H1 (cell line): Measurements from ENCODE around the gene OR1I1. TPM values are rescaled to one million over a fixed set of nuclear protein-coding genes. Genes with fewer than 3 reads are reported as not detected.

Experiments
- CTCF ChIA-PET: fragments of 300-600 bp; sonication (Branson Sonifier 250); formaldehyde crosslinking; loops from one replicate; lab custom pipeline; 2021; ENCODE audit not compliant: partially characterized antibody; lab: Charles Lee
- POLR2A ChIA-PET: fragments of 300-600 bp; sonication (Branson Sonifier 250); formaldehyde crosslinking; loops from one replicate; lab custom pipeline; 2021; ENCODE audit warnings: inconsistent platforms; ENCODE audit not compliant: partially characterized antibody; lab: Charles Lee
- DNase-seq, 2 experiments: peaks; one replicate each; pipeline versions ENCODE4 v3.0.0 to v3.0.0-alpha.2; 2010 to 2022; ENCODE audit warnings: low spot score in 2 of 2, low read depth in 1 of 2, mixed read lengths in 1 of 2
- FAIRE-seq: peaks from 2 replicates; lab custom pipeline; 2011; peaks lifted over from hg19 to GRCh38; lab: Jason Lieb, UNC
- H2AFZ ChIP-seq: 2 replicates; pipeline ENCODE4 v1.8.1; 2012; ENCODE audit warnings: low read length, inconsistent platforms
- H2AK5ac ChIP-seq: 2 replicates; pipeline ENCODE4 v1.6.1; 2013; ENCODE audit warnings: low read depth, low read length
- H2BK120ac ChIP-seq: replicated peaks from 2 replicates; pipeline ENCODE3; 2013; ENCODE audit warnings: low read depth, low read length, inconsistent platforms
- H2BK12ac ChIP-seq: 2 replicates; pipeline ENCODE4 v1.6.1; 2013; ENCODE audit warnings: low read depth, low read length
- H2BK15ac ChIP-seq: 2 replicates; pipeline ENCODE4 v1.6.1; 2013; ENCODE audit warnings: low read length
- H2BK20ac ChIP-seq: 2 replicates; pipeline ENCODE4 v1.6.1; 2013; ENCODE audit warnings: low read length
- H2BK5ac ChIP-seq: 2 replicates; pipeline ENCODE4 v1.6.1; 2013; ENCODE audit warnings: low read depth, low read length
- H3K14ac ChIP-seq: 2 replicates; pipeline ENCODE4 v1.6.1; 2013; ENCODE audit warnings: inconsistent platforms; ENCODE audit not compliant: insufficient read length
- H3K18ac ChIP-seq: 2 replicates; pipeline ENCODE4 v1.6.1; 2013; ENCODE audit warnings: low read length; ENCODE audit errors: extremely low read depth
- H3K23ac ChIP-seq: 2 replicates; pipeline ENCODE4 v1.6.1; 2013; ENCODE audit warnings: inconsistent platforms; ENCODE audit not compliant: insufficient read length
- H3K23me2 ChIP-seq: 2 replicates; pipeline ENCODE4 v1.6.1; 2013; ENCODE audit warnings: low read depth, low read length
- H3K27ac ChIP-seq: 2 replicates; pipeline ENCODE4 v1.6.1; 2011; ENCODE audit warnings: low read depth, low read length, inconsistent platforms
- H3K27me3 ChIP-seq, 4 experiments: replicated peaks in 1 of 4; 1 replicate in 1 of 4; 2 replicates in 3 of 4; pipeline versions ENCODE4 v1.6.1 to v1.8.1; 2011 to 2013; ENCODE audit warnings: low read length in 3 of 4, mild to moderate bottlenecking in 3 of 4, inconsistent platforms in 2 of 4, mixed read lengths in 2 of 4, moderate library complexity in 1 of 4; ENCODE audit not compliant: control insufficient read depth in 3 of 4, insufficient read depth in 3 of 4; ENCODE audit errors: extremely low read depth in 1 of 4
- H3K36me3 ChIP-seq, 4 experiments: 2 replicates each; pipeline versions ENCODE4 v1.6.1 to v1.8.1; 2011 to 2013; ENCODE audit warnings: mild to moderate bottlenecking in 4 of 4, low read length in 3 of 4, moderate library complexity in 2 of 4, control low read depth in 1 of 4, inconsistent platforms in 1 of 4; ENCODE audit not compliant: insufficient read depth in 4 of 4, control insufficient read depth in 2 of 4
- H3K4ac ChIP-seq: replicated peaks from 2 replicates; pipeline ENCODE3; 2013; ENCODE audit warnings: low read length, low read depth, mixed read lengths, inconsistent platforms; ENCODE audit not compliant: insufficient read length
- H3K4me1 ChIP-seq, 4 experiments: replicated peaks in 1 of 4; 1 replicate in 1 of 4; 2 replicates in 3 of 4; pipeline versions ENCODE4 v1.6.1 to v1.8.1; 2011 to 2013; ENCODE audit warnings: low read length in 3 of 4, inconsistent platforms in 2 of 4, mixed read lengths in 1 of 4; ENCODE audit not compliant: insufficient read depth in 4 of 4, control insufficient read depth in 3 of 4
- H3K4me2 ChIP-seq, 2 experiments: 2 replicates each; pipeline versions ENCODE4 v1.6.1 to v1.8.1; 2011 to 2013; ENCODE audit warnings: low read depth in 2 of 2, low read length in 2 of 2, control low read depth in 1 of 2, inconsistent platforms in 1 of 2, mild to moderate bottlenecking in 1 of 2; ENCODE audit not compliant: insufficient read depth in 1 of 2
- H3K4me3 ChIP-seq, 4 experiments: fragments of 200-600, 300-600 bp in 1 of 4; sonication (generic), shearing (Covaris generic), sonication (Bioruptor Twin) in 1 of 4; 2 replicates each; pipeline versions ENCODE4 v1.5.1 to v1.8.1; 2011 to 2016; ENCODE audit warnings: low read length in 4 of 4, low read depth in 3 of 4, control low read depth in 2 of 4, inconsistent platforms in 2 of 4, mild to moderate bottlenecking in 2 of 4, mixed read lengths in 1 of 4, moderate library complexity in 1 of 4; ENCODE audit not compliant: insufficient read depth in 2 of 4; ENCODE audit errors: extremely low read depth in 1 of 4
- H3K56ac ChIP-seq: replicated peaks from 2 replicates; pipeline ENCODE3; 2013; ENCODE audit warnings: low read depth, mild to moderate bottlenecking, mixed read lengths, low read length, inconsistent platforms; ENCODE audit not compliant: insufficient read length
- H3K79me1 ChIP-seq: 2 replicates; pipeline ENCODE4 v1.6.1; 2013; ENCODE audit warnings: low read depth, low read length, control low read depth
- H3K79me2 ChIP-seq, 2 experiments: 2 replicates each; pipeline versions ENCODE4 v1.6.1 to v1.8.1; 2012 to 2013; ENCODE audit warnings: low read length in 2 of 2, mild to moderate bottlenecking in 2 of 2, inconsistent platforms in 1 of 2; ENCODE audit not compliant: insufficient read depth in 2 of 2, control insufficient read depth in 1 of 2
- H3K9ac ChIP-seq, 4 experiments: replicated peaks in 1 of 4; 1 replicate in 1 of 4; 2 replicates in 3 of 4; pipeline versions ENCODE4 v1.6.1 to v1.8.1; 2011 to 2013; ENCODE audit warnings: low read depth in 3 of 4, low read length in 3 of 4, control low read depth in 2 of 4, mild to moderate bottlenecking in 2 of 4, moderate library complexity in 2 of 4, inconsistent platforms in 1 of 4; ENCODE audit errors: extremely low read depth in 1 of 4
- H3K9me3 ChIP-seq, 2 experiments: 2 replicates each; pipeline versions ENCODE4 v1.6.1 to v1.8.1; 2012 to 2013; ENCODE audit warnings: mild to moderate bottlenecking in 2 of 2, moderate library complexity in 2 of 2, control low read depth in 1 of 2, inconsistent platforms in 1 of 2, low read depth in 1 of 2, low read length in 1 of 2, mixed read lengths in 1 of 2; ENCODE audit not compliant: insufficient read depth in 2 of 2
- H4K20me1 ChIP-seq, 2 experiments: replicated peaks in 1 of 2; 2 replicates each; pipeline versions ENCODE3 to v1.8.1; 2011 to 2013; ENCODE audit warnings: inconsistent platforms in 2 of 2, low read length in 2 of 2, mild to moderate bottlenecking in 1 of 2; ENCODE audit not compliant: insufficient read depth in 2 of 2, control insufficient read depth in 1 of 2
- H4K5ac ChIP-seq: 2 replicates; pipeline ENCODE4 v1.6.1; 2013; ENCODE audit warnings: low read length, low read depth, mixed read lengths, inconsistent platforms; ENCODE audit not compliant: insufficient read length
- H4K8ac ChIP-seq: 2 replicates; pipeline ENCODE4 v1.8.0; 2013; ENCODE audit warnings: mild to moderate bottlenecking, moderate library complexity, low read length, inconsistent platforms; ENCODE audit not compliant: insufficient read depth; ENCODE audit errors: extremely low read depth
- H4K91ac ChIP-seq: replicated peaks from 2 replicates; pipeline ENCODE3; 2013; ENCODE audit warnings: low read length, mixed read lengths, inconsistent platforms; ENCODE audit not compliant: insufficient read length
- CHD2 ChIP-seq: IDR thresholded peaks from 2 replicates; pipeline ENCODE4 v1.6.1; 2012; ENCODE audit warnings: low read length, improper control_type of control experiment
- E2F6 ChIP-seq: IDR thresholded peaks from 2 replicates; pipeline ENCODE4 v1.6.1; 2012; ENCODE audit warnings: inconsistent platforms
- POLR2A ChIP-seq, 2 experiments: IDR thresholded peaks; 1 replicate in 1 of 2; 2 replicates in 1 of 2; pipeline ENCODE4 v1.6.1; 2011; ENCODE audit warnings: low read depth in 2 of 2, low read length in 2 of 2, mild to moderate bottlenecking in 2 of 2; ENCODE audit errors: control extremely low read depth in 1 of 2
- SIN3A ChIP-seq, 2 experiments: IDR thresholded peaks in 1 of 2; conservative IDR thresholded peaks in 1 of 2; 2 replicates each; pipeline ENCODE4 v1.6.1; 2011 to 2012; ENCODE audit warnings: low read length in 2 of 2, improper control_type of control experiment in 1 of 2, low read depth in 1 of 2, mild to moderate bottlenecking in 1 of 2
- TCF12 ChIP-seq: IDR thresholded peaks from 2 replicates; pipeline ENCODE4 v1.6.1; 2011; ENCODE audit warnings: low read depth, mild to moderate bottlenecking, low read length
- WGBS, 2 experiments: shearing (Covaris generic) in 1 of 2; methylation state at CpG; one replicate each; pipeline versions ENCODE4 v1.1.6 to v1.1.7; 2013 to 2015; ENCODE audit warnings: low lambda C conversion rate in 2 of 2, mixed read lengths in 2 of 2, inconsistent platforms in 1 of 2, low coverage in 1 of 2, missing lambda C conversion rate in 1 of 2; ENCODE audit not compliant: insufficient replicate concordance in 2 of 2, insufficient coverage in 1 of 2, insufficient read length in 1 of 2; ENCODE audit errors: extremely low coverage in 1 of 2, missing lambda C conversion rate in 1 of 2; 5-methylcytosine and 5-hydroxymethylcytosine counted together
- polyA plus RNA-seq, 7 experiments: library from polyadenylated mRNA; depleted of rRNA in 3 of 7; stranded (reverse) in 5 of 7; unstranded in 2 of 7; fragments of >200 nt in 5 of 7; fragments of 200-250 nt in 2 of 7; gene quantifications; 1 replicate in 5 of 7; 2 replicates in 1 of 7; 4 replicates in 1 of 7; pipeline versions ENCODE4 v1.2.1 to v1.2.3, GENCODE V29; 2011 to 2013; ENCODE audit warnings: missing spikeins in 2 of 7, mixed read lengths in 2 of 7
- total RNA-seq: library from RNA; stranded (reverse); fragmentation: NEBNext Ultra II Directional; extraction: Animal tissue kit (Norgen Biotek cat#: 25700); gene quantifications from 2 replicates; pipeline ENCODE4 v1.2.1, GENCODE V29; 2021

The OR1I1 gene
- total and polyA plus RNA-seq, 2 of the 8 experiments (the other 6 are each of a cell fraction or from before 2014, with no cell fraction given) = not detected

- no peak overlapping the region for H4K91ac ChIP-seq
- no peak overlapping the region for H3K4ac ChIP-seq
- H3K9me3 ChIP-seq = peaks cover 23 to 56% of the 10 kb centered on the region in 2 experiments; a peak in 3 of 4 replicates
- H3K27me3 ChIP-seq = no peaks in the 10 kb centered on the region
- H2BK15ac ChIP-seq = no peak overlapping the region
- no peaks in the 10 kb centered on the region for H3K79me2 ChIP-seq
- H3K4me3 ChIP-seq = no peak overlapping the region
- no peak overlapping the region for H2BK120ac ChIP-seq
- no peak overlapping the region for H4K8ac ChIP-seq
- no peaks in the 10 kb centered on the region for H3K79me1 ChIP-seq
- no peak overlapping the region for H2BK20ac ChIP-seq
- H3K18ac ChIP-seq = no peak overlapping the region
- WGBS, 2 experiments = 70% methylated on average over 3 of the region's 3 CpGs; no CpG with 5 or more reads in 1 of the 2 experiments
- no peak overlapping the region for H2AK5ac ChIP-seq
- H3K9ac ChIP-seq = no peak overlapping the region
- H3K23me2 ChIP-seq = peaks cover 4% of the 10 kb centered on the region; the same call in 1 of the 2 replicates
- H3K27ac ChIP-seq = no peak overlapping the region
- no peak for DNase-seq
- no peaks in the 10 kb centered on the region for H3K36me3 ChIP-seq
- no peaks in the 10 kb centered on the region for H3K4me1 ChIP-seq
- no peak overlapping the region for H2BK5ac ChIP-seq
- no peak overlapping the region for H3K56ac ChIP-seq
- ChIA-PET POLR2A (no interaction called here), CTCF (interaction anchor here (1.0 to 1.5 kb wide), 3 partner anchors 14 to 464 kb away, joined by 3 to 4 read pairs (median 3); no protein-coding TSS in a partner anchor)
- no peak overlapping the region for H2BK12ac ChIP-seq
- H3K23ac ChIP-seq = no peak overlapping the region
- no peak overlapping the region for H3K14ac ChIP-seq
- H4K20me1 ChIP-seq = no peaks in the 10 kb centered on the region
- no peak for FAIRE-seq
- H2AFZ ChIP-seq = no peak overlapping the region
- H3K4me2 ChIP-seq = no peak overlapping the region
- no peak overlapping the region for H4K5ac ChIP-seq
- TF ChIP-seq CHD2 = no peak
- no peak for TF ChIP-seq SIN3A (conservative IDR thresholded peaks at IDR 0.05 in 1 of 2, IDR thresholded peaks at IDR 0.05 in 1 of 2; ENCODE audit: low read depth in 1 of 2, low read length in 2 of 2)
- no peak for TF ChIP-seq POLR2A (IDR thresholded peaks at IDR 0.05; ENCODE audit: control extremely low read depth in 1 of 2, low read depth in 2 of 2, low read length in 2 of 2)
- TF ChIP-seq E2F6 = no peak
- no peak for TF ChIP-seq TCF12
Observed at GRCh38 chr19:15038294-15038693, 43.7 kb upstream of the OR1I1 start.
